ES-I3 (cell line): ENCODE data around the gene ST6GAL1.
"Not testable (repeated sequence)": the region's sequence is repeated elsewhere in the genome, so short reads cannot be mapped to it uniquely, and the experiment has no call there.

Experiments
- H3K36me3 ChIP-seq: 2 replicates; pipeline ENCODE4 v1.6.1; 2013; ENCODE audit warnings: mild to moderate bottlenecking, low read length, control low read depth, moderate library complexity; ENCODE audit not compliant: insufficient read depth
- H3K4me1 ChIP-seq: 2 replicates; pipeline ENCODE4 v1.6.1; 2013; ENCODE audit warnings: mild to moderate bottlenecking, control low read depth, low read length; ENCODE audit not compliant: insufficient read depth
- H3K9ac ChIP-seq: 2 replicates; pipeline ENCODE4 v1.6.1; 2013; ENCODE audit warnings: low read depth, mild to moderate bottlenecking, low read length, moderate library complexity
- H3K9me3 ChIP-seq: 2 replicates; pipeline ENCODE4 v1.6.1; 2013; ENCODE audit warnings: mild to moderate bottlenecking, low read length, moderate library complexity; ENCODE audit not compliant: control insufficient read depth, insufficient read depth

ST6GAL1 gene

GRCh38 chr3:187049462-187050101 is 119.3 kb downstream of the ST6GAL1 start:
- no peaks in the 10 kb centered on the region for H3K9me3 ChIP-seq
- H3K9ac ChIP-seq = no peak overlapping the region
- H3K4me1 ChIP-seq = no peaks in the 10 kb centered on the region
- no peaks in the 10 kb centered on the region; the same call in 1 of the 2 replicates for H3K36me3 ChIP-seq

GRCh38 chr3:187051066-187051465 is 120.7 kb downstream of the ST6GAL1 start:
- Histone ChIP-seq H3K36me3 (no peaks in the 10 kb centered on the region; the same call in 1 of the 2 replicates), H3K4me1 (no peaks in the 10 kb centered on the region), H3K9me3 (no peaks in the 10 kb centered on the region), H3K9ac (no peak overlapping the region)

GRCh38 chr3:187051724-187052366 is 121.5 kb downstream of the ST6GAL1 start:
- Histone ChIP-seq H3K36me3 (no peaks in the 10 kb centered on the region; the same call in 1 of the 2 replicates), H3K9me3 (no peaks in the 10 kb centered on the region), H3K4me1 (no peaks in the 10 kb centered on the region), H3K9ac (no peak overlapping the region)

GRCh38 chr3:187052427-187052826 is 122.1 kb downstream of the ST6GAL1 start:
- H3K4me1 ChIP-seq, H3K9ac ChIP-seq, H3K36me3 ChIP-seq, H3K9me3 ChIP-seq: not testable (repeated sequence)

DNA sequence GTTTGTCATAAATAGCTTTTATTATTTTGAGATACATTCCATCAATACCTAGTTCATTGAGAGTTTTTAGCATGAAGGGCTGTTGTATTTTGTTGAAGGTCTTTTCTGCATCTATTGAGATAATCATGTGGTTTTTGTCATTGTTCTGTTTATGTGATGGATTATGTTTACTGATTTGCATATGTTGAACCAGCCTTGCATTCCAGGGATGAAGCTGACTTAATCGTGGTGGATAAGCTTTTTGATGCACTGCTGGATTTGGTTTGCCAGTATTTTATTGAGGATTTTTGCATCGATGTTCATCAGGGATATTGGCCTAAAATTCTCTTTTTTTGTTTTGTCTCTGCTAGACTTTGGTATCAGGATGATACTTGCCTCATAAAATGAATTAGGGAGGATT is 124.1 kb downstream of the ST6GAL1 start:
- H3K9me3 ChIP-seq, H3K36me3 ChIP-seq, H3K4me1 ChIP-seq, H3K9ac ChIP-seq: not testable (repeated sequence)

DNA sequence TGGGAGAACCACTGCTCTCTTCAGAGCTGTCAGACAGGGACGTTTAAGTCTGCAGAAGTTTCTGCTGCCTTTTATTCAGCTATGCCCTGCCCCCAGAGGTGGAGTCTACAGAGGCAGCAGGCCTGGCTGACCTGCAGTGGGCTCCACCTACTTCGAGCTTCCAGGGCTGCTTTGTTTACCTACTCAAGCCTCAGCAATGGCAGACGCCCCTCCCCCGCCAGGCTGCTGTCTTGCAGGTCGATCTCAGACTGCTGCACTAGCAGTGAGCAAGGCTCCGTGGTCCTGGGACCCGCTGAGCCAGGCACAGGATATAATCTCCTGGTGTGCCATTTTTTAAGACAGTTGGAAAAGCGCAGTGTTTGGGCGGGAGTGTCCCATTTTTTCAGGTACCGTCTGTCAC is 127.5 kb downstream of the ST6GAL1 start:
- H3K4me1 ChIP-seq, H3K9ac ChIP-seq, H3K9me3 ChIP-seq, H3K36me3 ChIP-seq: not testable (repeated sequence)

- H3K36me3 ChIP-seq = peaks cover 5% of the 10 kb centered on the region; the same call in 1 of the 2 replicates
- H3K9ac ChIP-seq = no peak overlapping the region
- no peaks in the 10 kb centered on the region; the same call in 1 of the 2 replicates for H3K9me3 ChIP-seq
- peaks cover 21% of the 10 kb centered on the region for H3K4me1 ChIP-seq
These were observed 131.4 kb downstream of the ST6GAL1 start for GRCh38 chr3:187061748-187062147.

DNA sequence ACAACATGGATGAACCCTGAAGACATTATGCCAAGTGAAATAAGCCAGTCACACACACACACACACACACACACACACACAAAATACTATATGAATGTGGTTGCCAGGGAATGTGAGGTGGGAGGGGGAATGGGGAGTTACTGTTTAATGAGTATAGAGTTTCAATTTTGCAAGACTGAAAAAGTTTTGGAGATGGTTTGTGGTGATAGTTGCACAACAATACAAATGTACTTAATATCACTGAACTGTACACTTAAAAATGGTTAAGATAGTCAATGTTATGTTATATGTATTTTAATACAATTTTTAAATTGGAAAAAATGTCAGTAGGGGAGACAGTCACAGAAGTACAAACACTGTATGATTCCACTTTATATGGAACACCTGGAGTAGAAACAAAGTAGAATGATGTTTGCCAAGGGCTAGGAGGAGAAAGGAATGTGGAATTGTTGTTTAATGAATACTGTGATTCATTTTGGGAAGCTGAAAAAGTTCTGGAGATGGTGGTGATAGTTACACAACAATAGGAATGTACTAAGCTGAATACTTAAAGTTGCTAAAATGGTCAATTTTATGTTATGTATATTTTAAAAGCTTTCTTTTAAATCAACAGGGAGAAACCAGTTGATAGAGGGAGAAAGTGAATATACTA is 132.3 kb downstream of the ST6GAL1 start:
- Histone ChIP-seq H3K9me3 (no peaks in the 10 kb centered on the region; the same call in 1 of the 2 replicates), H3K4me1 (peaks cover 21% of the 10 kb centered on the region), H3K9ac (no peak overlapping the region), H3K36me3 (peaks cover 8% of the 10 kb centered on the region)

- Histone ChIP-seq H3K9ac (no peak overlapping the region), H3K4me1 (peaks cover 21% of the 10 kb centered on the region), H3K36me3 (peaks cover 9% of the 10 kb centered on the region)
These were observed 133.2 kb downstream of the ST6GAL1 start for GRCh38 chr3:187063286-187064121.

GRCh38 chr3:187064210-187065115 is 134.1 kb downstream of the ST6GAL1 start:
- Histone ChIP-seq H3K9me3 (no peaks in the 10 kb centered on the region), H3K9ac (no peak overlapping the region), H3K36me3 (peaks cover 3% of the 10 kb centered on the region), H3K4me1 (peaks cover 21% of the 10 kb centered on the region)

More at GRCh38 chr3:187063286-187064121, 133.2 kb downstream of the ST6GAL1 start:
- no peaks in the 10 kb centered on the region for H3K9me3 ChIP-seq

DNA sequence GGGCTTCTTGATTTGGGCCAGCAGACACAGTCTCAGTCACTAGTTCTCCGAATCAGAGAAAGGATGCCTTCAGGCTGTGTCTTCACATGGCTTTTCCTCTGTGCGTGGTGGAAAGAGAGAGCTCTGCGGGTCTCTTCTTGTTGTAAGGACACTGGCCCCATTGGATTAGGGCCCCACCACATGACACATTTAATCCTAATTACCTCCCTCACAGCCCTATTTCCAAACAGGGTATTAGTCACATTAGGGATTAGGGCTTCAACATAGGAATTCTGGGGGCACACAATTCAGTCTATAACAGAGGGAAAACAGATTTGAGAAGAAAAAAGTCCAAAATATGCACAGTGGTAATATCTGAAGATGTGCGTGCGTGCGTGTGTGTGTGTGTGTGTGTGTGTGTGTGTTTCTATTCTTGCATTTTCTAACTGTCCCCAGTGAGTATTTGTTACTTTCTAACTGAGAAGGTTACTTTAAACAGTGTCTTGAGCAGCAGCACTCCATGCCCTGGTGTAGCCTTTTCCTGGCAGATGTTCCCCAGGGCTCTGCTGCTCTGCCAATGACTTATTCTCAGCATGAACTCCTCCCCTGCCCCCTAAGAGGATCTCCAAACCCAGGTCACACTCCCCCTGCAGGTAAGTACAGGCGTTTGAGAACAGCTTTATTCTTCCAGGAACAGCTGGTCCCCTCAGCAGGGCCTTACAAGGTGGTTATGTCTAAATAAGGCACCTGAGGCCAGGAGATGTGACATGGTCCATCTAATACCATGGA is 136.1 kb downstream of the ST6GAL1 start:
- Histone ChIP-seq H3K4me1 (peaks cover 21% of the 10 kb centered on the region), H3K36me3 (peaks cover 3% of the 10 kb centered on the region; the same call in 1 of the 2 replicates), H3K9me3 (no peaks in the 10 kb centered on the region), H3K9ac (no peak overlapping the region)

- H3K9ac ChIP-seq = no peak overlapping the region
- no peaks in the 10 kb centered on the region for H3K9me3 ChIP-seq
- H3K4me1 ChIP-seq = peaks cover 27% of the 10 kb centered on the region
- peaks cover 9% of the 10 kb centered on the region for H3K36me3 ChIP-seq
These were observed 138.5 kb downstream of the ST6GAL1 start for GRCh38 chr3:187068787-187069186.
